SK-N-SH treated with all-trans-retinoic acid at 6 μM for 48 hours (cell line): ENCODE results near the gene PLA2G4C.

Source experiments
- ATAC-seq: fragments of 200-7000 bp; cut with Tn5 transposase; 3 replicates; pipeline ENCODE4 v1.9.1; 2020; ENCODE audit warnings: mild to moderate bottlenecking, moderate library complexity
- ARNTL ChIP-seq: fragments of 450-650 bp; formaldehyde crosslinking; IDR thresholded peaks from 2 replicates; pipeline ENCODE4 v1.5.0; 2020; ENCODE audit warnings: low read depth, mild to moderate bottlenecking, moderate library complexity, borderline replicate concordance
- BACH2 ChIP-seq: fragments of 250-450 bp; sonication (Bioruptor Pico); IDR thresholded peaks from 2 replicates; pipeline ENCODE4 v1.9.0; 2021; ENCODE audit warnings: mild to moderate bottlenecking, borderline replicate concordance
- CSDC2 ChIP-seq: fragments of 250-450 bp; sonication (Bioruptor Pico); IDR thresholded peaks from 2 replicates; pipeline ENCODE4 v1.5.0; 2020; ENCODE audit warnings: mild to moderate bottlenecking, moderate library complexity
- ESRRG ChIP-seq: fragments of 250-450 bp; sonication (Bioruptor Pico); IDR thresholded peaks from 2 replicates; pipeline ENCODE4 v1.6.1; 2021; ENCODE audit warnings: mild to moderate bottlenecking
- GLIS3 ChIP-seq: fragments of 250-450 bp; sonication (Bioruptor Pico); IDR thresholded peaks from 2 replicates; pipeline ENCODE4 v1.5.0; 2020; ENCODE audit warnings: mild to moderate bottlenecking, moderate library complexity
- ISL1 ChIP-seq: fragments of 250-450 bp; sonication (Bioruptor Pico); IDR thresholded peaks from 2 replicates; pipeline ENCODE4 v2.1.2; 2022; ENCODE audit warnings: mild to moderate bottlenecking, moderate library complexity
- PPARA ChIP-seq: fragments of 250-450 bp; sonication (Bioruptor Pico); IDR thresholded peaks from 2 replicates; pipeline ENCODE4 v1.5.0; 2020; ENCODE audit warnings: mild to moderate bottlenecking, borderline replicate concordance
- RARB ChIP-seq: fragments of 250-450 bp; sonication (Bioruptor Pico); IDR thresholded peaks from 2 replicates; pipeline ENCODE4 v1.8.0; 2021; ENCODE audit warnings: mild to moderate bottlenecking, moderate library complexity
- SNAI2 ChIP-seq: fragments of 250-450 bp; sonication (Bioruptor Pico); IDR thresholded peaks from 2 replicates; pipeline ENCODE4 v1.5.0; 2020; ENCODE audit warnings: mild to moderate bottlenecking, moderate library complexity
- TCF4 ChIP-seq: fragments of 250-450 bp; sonication (Bioruptor Pico); IDR thresholded peaks from 2 replicates; pipeline ENCODE4 v1.8.0; 2021; ENCODE audit warnings: mild to moderate bottlenecking, moderate library complexity, borderline replicate concordance
- TOX ChIP-seq: fragments of 250-450 bp; sonication (Bioruptor Pico); IDR thresholded peaks from 2 replicates; pipeline ENCODE4 v1.8.0; 2021; ENCODE audit warnings: mild to moderate bottlenecking, moderate library complexity, borderline replicate concordance
- ZFP3 ChIP-seq: fragments of 250-450 bp; sonication (Bioruptor Pico); IDR thresholded peaks from 2 replicates; pipeline ENCODE4 v1.5.0; 2020; ENCODE audit warnings: mild to moderate bottlenecking, moderate library complexity
- ZFP30 ChIP-seq: fragments of 450-650 bp; formaldehyde crosslinking; IDR thresholded peaks from 2 replicates; pipeline ENCODE4 v1.5.0; 2022; ENCODE audit warnings: mild to moderate bottlenecking, moderate library complexity
- ZNF565 ChIP-seq: fragments of 450-650 bp; formaldehyde crosslinking; conservative IDR thresholded peaks from 2 replicates; pipeline ENCODE4 v1.5.0; 2020; ENCODE audit warnings: low read depth, mild to moderate bottlenecking, moderate library complexity
- TF ChIP-seq, protein P1 (sequence below): fragments of 250-450 bp; sonication (Bioruptor Pico); IDR thresholded peaks from 2 replicates; pipeline ENCODE4 v1.5.1; 2020; ENCODE audit warnings: low read depth, mild to moderate bottlenecking, moderate library complexity
- TF ChIP-seq, protein P2 (sequence below): fragments of 250-450 bp; sonication (Bioruptor Pico); IDR thresholded peaks from 2 replicates; pipeline ENCODE4 v1.5.0; 2020; ENCODE audit warnings: mild to moderate bottlenecking, moderate library complexity
- TF ChIP-seq, protein P3 (sequence below): fragments of 250-450 bp; sonication (Bioruptor Pico); IDR thresholded peaks from 2 replicates; pipeline ENCODE4 v1.5.1; 2021; ENCODE audit warnings: mild to moderate bottlenecking, moderate library complexity
- TF ChIP-seq, protein P4 (sequence below): fragments of 250-450 bp; sonication (Bioruptor Pico); IDR thresholded peaks from 2 replicates; pipeline ENCODE4 v1.8.0; 2020; ENCODE audit warnings: mild to moderate bottlenecking, moderate library complexity, borderline replicate concordance
- TF ChIP-seq, protein P5 (sequence below): fragments of 250-450 bp; sonication (Bioruptor Pico); IDR thresholded peaks from 2 replicates; pipeline ENCODE4 v1.8.0; 2021; ENCODE audit warnings: low read depth, mild to moderate bottlenecking, moderate library complexity, borderline replicate concordance

Gene PLA2G4C

DNA sequence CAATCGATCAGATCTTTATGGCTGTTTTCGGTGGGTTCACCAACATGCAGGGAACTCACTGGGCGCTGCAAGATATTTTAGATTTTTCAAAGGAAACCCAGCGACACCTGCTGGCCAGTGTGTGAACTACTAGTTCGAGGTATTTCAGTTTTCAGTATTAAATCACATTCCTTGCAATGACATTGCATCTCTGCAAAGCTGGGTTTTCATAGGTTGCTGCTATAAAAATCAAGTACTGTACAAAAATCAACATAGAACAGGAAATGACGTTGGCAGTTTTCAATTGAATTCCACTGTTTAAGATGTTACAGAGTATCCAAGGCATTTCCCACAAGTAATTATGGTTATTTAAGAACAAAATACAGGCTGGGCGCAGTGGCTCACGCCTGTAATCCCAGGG, 41.9 kb upstream of the PLA2G4C start:
- ATAC-seq = peak; percentile 86
- TF ChIP-seq BACH2 (CRISPR knock-in tag) = no peak
- no peak for TF ChIP-seq PPARA (CRISPR knock-in tag)
- no peak for TF ChIP-seq SNAI2 (CRISPR knock-in tag)
- TF ChIP-seq TCF4 (CRISPR knock-in tag) = no peak
- TF ChIP-seq TOX (CRISPR knock-in tag) = no peak
- TF ChIP-seq, protein P1, sequence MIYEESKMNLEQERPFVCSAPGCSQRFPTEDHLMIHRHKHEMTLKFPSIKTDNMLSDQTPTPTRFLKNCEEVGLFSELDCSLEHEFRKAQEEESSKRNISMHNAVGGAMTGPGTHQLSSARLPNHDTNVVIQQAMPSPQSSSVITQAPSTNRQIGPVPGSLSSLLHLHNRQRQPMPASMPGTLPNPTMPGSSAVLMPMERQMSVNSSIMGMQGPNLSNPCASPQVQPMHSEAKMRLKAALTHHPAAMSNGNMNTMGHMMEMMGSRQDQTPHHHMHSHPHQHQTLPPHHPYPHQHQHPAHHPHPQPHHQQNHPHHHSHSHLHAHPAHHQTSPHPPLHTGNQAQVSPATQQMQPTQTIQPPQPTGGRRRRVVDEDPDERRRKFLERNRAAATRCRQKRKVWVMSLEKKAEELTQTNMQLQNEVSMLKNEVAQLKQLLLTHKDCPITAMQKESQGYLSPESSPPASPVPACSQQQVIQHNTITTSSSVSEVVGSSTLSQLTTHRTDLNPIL = no peak
- no peak for TF ChIP-seq ZFP3 (CRISPR knock-in tag)
- no peak for TF ChIP-seq GLIS3 (CRISPR knock-in tag)
- TF ChIP-seq ESRRG = no peak
- TF ChIP-seq ARNTL (CRISPR knock-in tag) = no peak
- TF ChIP-seq, protein P2, sequence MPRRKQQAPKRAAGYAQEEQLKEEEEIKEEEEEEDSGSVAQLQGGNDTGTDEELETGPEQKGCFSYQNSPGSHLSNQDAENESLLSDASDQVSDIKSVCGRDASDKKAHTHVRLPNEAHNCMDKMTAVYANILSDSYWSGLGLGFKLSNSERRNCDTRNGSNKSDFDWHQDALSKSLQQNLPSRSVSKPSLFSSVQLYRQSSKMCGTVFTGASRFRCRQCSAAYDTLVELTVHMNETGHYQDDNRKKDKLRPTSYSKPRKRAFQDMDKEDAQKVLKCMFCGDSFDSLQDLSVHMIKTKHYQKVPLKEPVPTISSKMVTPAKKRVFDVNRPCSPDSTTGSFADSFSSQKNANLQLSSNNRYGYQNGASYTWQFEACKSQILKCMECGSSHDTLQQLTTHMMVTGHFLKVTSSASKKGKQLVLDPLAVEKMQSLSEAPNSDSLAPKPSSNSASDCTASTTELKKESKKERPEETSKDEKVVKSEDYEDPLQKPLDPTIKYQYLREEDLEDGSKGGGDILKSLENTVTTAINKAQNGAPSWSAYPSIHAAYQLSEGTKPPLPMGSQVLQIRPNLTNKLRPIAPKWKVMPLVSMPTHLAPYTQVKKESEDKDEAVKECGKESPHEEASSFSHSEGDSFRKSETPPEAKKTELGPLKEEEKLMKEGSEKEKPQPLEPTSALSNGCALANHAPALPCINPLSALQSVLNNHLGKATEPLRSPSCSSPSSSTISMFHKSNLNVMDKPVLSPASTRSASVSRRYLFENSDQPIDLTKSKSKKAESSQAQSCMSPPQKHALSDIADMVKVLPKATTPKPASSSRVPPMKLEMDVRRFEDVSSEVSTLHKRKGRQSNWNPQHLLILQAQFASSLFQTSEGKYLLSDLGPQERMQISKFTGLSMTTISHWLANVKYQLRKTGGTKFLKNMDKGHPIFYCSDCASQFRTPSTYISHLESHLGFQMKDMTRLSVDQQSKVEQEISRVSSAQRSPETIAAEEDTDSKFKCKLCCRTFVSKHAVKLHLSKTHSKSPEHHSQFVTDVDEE (CRISPR knock-in tag) = no peak
- no peak for TF ChIP-seq ZFP30
- TF ChIP-seq CSDC2 = no peak
- TF ChIP-seq, protein P3, sequence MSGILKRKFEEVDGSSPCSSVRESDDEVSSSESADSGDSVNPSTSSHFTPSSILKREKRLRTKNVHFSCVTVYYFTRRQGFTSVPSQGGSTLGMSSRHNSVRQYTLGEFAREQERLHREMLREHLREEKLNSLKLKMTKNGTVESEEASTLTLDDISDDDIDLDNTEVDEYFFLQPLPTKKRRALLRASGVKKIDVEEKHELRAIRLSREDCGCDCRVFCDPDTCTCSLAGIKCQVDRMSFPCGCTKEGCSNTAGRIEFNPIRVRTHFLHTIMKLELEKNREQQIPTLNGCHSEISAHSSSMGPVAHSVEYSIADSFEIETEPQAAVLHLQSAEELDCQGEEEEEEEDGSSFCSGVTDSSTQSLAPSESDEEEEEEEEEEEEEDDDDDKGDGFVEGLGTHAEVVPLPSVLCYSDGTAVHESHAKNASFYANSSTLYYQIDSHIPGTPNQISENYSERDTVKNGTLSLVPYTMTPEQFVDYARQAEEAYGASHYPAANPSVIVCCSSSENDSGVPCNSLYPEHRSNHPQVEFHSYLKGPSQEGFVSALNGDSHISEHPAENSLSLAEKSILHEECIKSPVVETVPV = no peak
- TF ChIP-seq, protein P4, sequence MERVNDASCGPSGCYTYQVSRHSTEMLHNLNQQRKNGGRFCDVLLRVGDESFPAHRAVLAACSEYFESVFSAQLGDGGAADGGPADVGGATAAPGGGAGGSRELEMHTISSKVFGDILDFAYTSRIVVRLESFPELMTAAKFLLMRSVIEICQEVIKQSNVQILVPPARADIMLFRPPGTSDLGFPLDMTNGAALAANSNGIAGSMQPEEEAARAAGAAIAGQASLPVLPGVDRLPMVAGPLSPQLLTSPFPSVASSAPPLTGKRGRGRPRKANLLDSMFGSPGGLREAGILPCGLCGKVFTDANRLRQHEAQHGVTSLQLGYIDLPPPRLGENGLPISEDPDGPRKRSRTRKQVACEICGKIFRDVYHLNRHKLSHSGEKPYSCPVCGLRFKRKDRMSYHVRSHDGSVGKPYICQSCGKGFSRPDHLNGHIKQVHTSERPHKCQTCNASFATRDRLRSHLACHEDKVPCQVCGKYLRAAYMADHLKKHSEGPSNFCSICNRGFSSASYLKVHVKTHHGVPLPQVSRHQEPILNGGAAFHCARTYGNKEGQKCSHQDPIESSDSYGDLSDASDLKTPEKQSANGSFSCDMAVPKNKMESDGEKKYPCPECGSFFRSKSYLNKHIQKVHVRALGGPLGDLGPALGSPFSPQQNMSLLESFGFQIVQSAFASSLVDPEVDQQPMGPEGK = no peak
- no peak for TF ChIP-seq RARB (CRISPR knock-in tag)
- TF ChIP-seq ISL1 (CRISPR knock-in tag) = no peak
- TF ChIP-seq, protein P5, sequence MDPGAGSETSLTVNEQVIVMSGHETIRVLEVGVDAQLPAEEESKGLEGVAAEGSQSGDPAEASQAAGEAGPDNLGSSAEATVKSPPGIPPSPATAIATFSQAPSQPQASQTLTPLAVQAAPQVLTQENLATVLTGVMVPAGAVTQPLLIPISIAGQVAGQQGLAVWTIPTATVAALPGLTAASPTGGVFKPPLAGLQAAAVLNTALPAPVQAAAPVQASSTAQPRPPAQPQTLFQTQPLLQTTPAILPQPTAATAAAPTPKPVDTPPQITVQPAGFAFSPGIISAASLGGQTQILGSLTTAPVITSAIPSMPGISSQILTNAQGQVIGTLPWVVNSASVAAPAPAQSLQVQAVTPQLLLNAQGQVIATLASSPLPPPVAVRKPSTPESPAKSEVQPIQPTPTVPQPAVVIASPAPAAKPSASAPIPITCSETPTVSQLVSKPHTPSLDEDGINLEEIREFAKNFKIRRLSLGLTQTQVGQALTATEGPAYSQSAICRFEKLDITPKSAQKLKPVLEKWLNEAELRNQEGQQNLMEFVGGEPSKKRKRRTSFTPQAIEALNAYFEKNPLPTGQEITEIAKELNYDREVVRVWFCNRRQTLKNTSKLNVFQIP (CRISPR knock-in tag) = no peak

DNA sequence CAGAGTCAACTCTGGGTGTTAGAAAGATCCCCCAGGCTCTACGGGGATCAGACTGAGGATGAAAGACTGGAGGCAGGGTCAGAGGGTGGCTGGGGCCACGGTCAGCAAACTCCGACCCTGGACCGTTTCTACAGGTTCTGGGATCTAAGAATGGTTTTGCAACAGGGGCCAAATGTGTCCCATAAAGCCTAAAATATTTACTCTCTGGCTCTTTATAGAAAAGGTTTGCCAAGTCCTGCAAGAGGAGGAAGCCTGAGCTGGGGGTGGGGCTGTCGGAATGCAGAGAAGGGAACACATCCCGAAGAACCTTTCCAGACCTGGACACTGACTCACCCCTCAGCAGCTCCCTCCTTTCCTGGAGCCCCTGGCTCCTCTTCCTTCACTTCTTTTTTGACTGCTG, 38.8 kb upstream of the PLA2G4C start:
- ATAC-seq = no peak
- TF ChIP-seq, protein P4 = no peak
- TF ChIP-seq, protein P5 (CRISPR knock-in tag) = no peak
- TF ChIP-seq ZNF565 (CRISPR knock-in tag) = no peak
- TF ChIP-seq CSDC2 = no peak
- TF ChIP-seq, protein P1 = no peak
- TF ChIP-seq PPARA (CRISPR knock-in tag) = no peak
- no peak for TF ChIP-seq ISL1 (CRISPR knock-in tag)
- TF ChIP-seq ZFP3 (CRISPR knock-in tag) = no peak
- TF ChIP-seq, protein P3 = no peak
- TF ChIP-seq RARB (CRISPR knock-in tag) = no peak
- no peak for TF ChIP-seq ZFP30
